Measurements from ENCODE around the gene SLITRK2. TPM values are rescaled to one million over a fixed set of nuclear protein-coding genes. Genes with fewer than 3 reads are reported as not detected.

The SLITRK2 gene
- total and polyA plus RNA-seq, 3 donors from 2014 or later: 0.12 to 0.75 (median 0.16) TPM

Small RNA genes within 50 kb of the gene (small RNA-seq; reads per million reads assigned to genes)
- 0 reads per million in 2 donors for gene AL109653.1
